Measurements from ENCODE around the gene TMEM272.

Gene TMEM272

GRCh38 chr13:51780099-51780498 lies 64.9 kb downstream of the TMEM272 start:
- no peak for DNase-seq

GRCh38 chr13:51778392-51778791 lies 66.6 kb downstream of the TMEM272 start:
- DNase-seq = no peak

GRCh38 chr13:51777921-51778320 lies 67.1 kb downstream of the TMEM272 start:
- DNase-seq = no peak

GRCh38 chr13:51776179-51776578 lies 68.8 kb downstream of the TMEM272 start:
- DNase-seq = no peak

- DNase-seq = no peak
These were observed 71.5 kb downstream of the TMEM272 start for GRCh38 chr13:51773515-51773914.

- DNase-seq = no peak
These were observed 72.2 kb downstream of the TMEM272 start for GRCh38 chr13:51772781-51773180.

GRCh38 chr13:51772105-51772455 lies 72.9 kb downstream of the TMEM272 start:
- no peak for DNase-seq

- DNase-seq = no peak
These were observed 73.4 kb downstream of the TMEM272 start for GRCh38 chr13:51771418-51772104.

GRCh38 chr13:51770681-51771417 lies 74.1 kb downstream of the TMEM272 start:
- DNase-seq = no peak

- DNase-seq = no peak
These were observed 74.8 kb downstream of the TMEM272 start for GRCh38 chr13:51770160-51770559.

- no peak for DNase-seq
These were observed 75.4 kb downstream of the TMEM272 start for GRCh38 chr13:51769455-51770127.

- DNase-seq = no peak
These were observed 76.0 kb downstream of the TMEM272 start for GRCh38 chr13:51768976-51769375.

- DNase-seq = no peak
These were observed 76.5 kb downstream of the TMEM272 start for GRCh38 chr13:51768378-51768921.

GRCh38 chr13:51767100-51767499 lies 77.9 kb downstream of the TMEM272 start:
- no peak for DNase-seq

GRCh38 chr13:51765142-51765515 lies 79.8 kb downstream of the TMEM272 start:
- no peak for DNase-seq

- peak; percentile 6 for DNase-seq
These were observed 80.5 kb downstream of the TMEM272 start for GRCh38 chr13:51764184-51765141.

GRCh38 chr13:51763486-51763885 lies 81.5 kb downstream of the TMEM272 start:
- no peak for DNase-seq

Measured in effector CD8-positive, alpha-beta T cell (primary cell).